DMS114 treated with DMSO at 0.1 percent for 48 hours (cell line): ENCODE data around the gene CNOT6.

Experiments used
- DNase-seq: peaks from one replicate; lab custom pipeline; 2025; ENCODE audit not compliant: unreplicated experiment; lab: John Stamatoyannopoulos, UW

Gene CNOT6

GRCh38 chr5:180598797-180599589, 104.8 kb downstream of the CNOT6 start:
- no peak for DNase-seq

- DNase-seq = no peak
These were observed 105.4 kb downstream of the CNOT6 start for GRCh38 chr5:180599590-180599914.

GRCh38 chr5:180599981-180600553, 105.9 kb downstream of the CNOT6 start:
- DNase-seq = no peak

GRCh38 chr5:180600554-180601041, 106.4 kb downstream of the CNOT6 start:
- no peak for DNase-seq

GRCh38 chr5:180601591-180602480, 107.7 kb downstream of the CNOT6 start:
- DNase-seq = no peak

- no peak for DNase-seq
These were observed 108.4 kb downstream of the CNOT6 start for GRCh38 chr5:180602481-180603075.

GRCh38 chr5:180603076-180603594, 109.0 kb downstream of the CNOT6 start:
- no peak for DNase-seq

- no peak for DNase-seq
These were observed 110.1 kb downstream of the CNOT6 start for GRCh38 chr5:180604271-180604670.

- DNase-seq = peak; percentile 19
These were observed 111.5 kb downstream of the CNOT6 start for GRCh38 chr5:180605554-180606214.

- DNase-seq = no peak
These were observed 112.1 kb downstream of the CNOT6 start for GRCh38 chr5:180606215-180606785.

GRCh38 chr5:180607861-180608571, 113.8 kb downstream of the CNOT6 start:
- no peak for DNase-seq

GRCh38 chr5:180608572-180609310, 114.6 kb downstream of the CNOT6 start:
- no peak for DNase-seq

- no peak for DNase-seq
These were observed 115.2 kb downstream of the CNOT6 start for GRCh38 chr5:180609386-180609785.

GRCh38 chr5:180609817-180610550, 115.8 kb downstream of the CNOT6 start:
- no peak for DNase-seq

GRCh38 chr5:180611140-180611850, 117.1 kb downstream of the CNOT6 start:
- DNase-seq = no peak

GRCh38 chr5:180612683-180613082, 118.5 kb downstream of the CNOT6 start:
- DNase-seq = no peak

- DNase-seq = no peak
These were observed 119.1 kb downstream of the CNOT6 start for GRCh38 chr5:180613188-180613813.
